Stimulated activated CD8-positive, alpha-beta memory T cell treated with anti-CD3 and anti-CD28 coated beads, Interleukin-12 subunit alpha, Interleukin-12 subunit beta, amount 100 ng/mL, for 1 hour (primary cell): ENCODE results near the gene TTC7B.

Experiments used
- DNase-seq: peaks from one replicate; pipeline ENCODE4 v3.0.0-alpha.2; 2020; ENCODE audit warnings: low read depth

TTC7B gene

GRCh38 chr14:90774316-90774715, 41.9 kb downstream of the TTC7B start:
- no peak for DNase-seq

GRCh38 chr14:90773705-90774104, 42.5 kb downstream of the TTC7B start:
- DNase-seq = no peak

GRCh38 chr14:90773196-90773486, 43.1 kb downstream of the TTC7B start:
- no peak for DNase-seq

- no peak for DNase-seq
These were observed 48.3 kb downstream of the TTC7B start for GRCh38 chr14:90767899-90768298.

GRCh38 chr14:90760591-90761316, 55.5 kb downstream of the TTC7B start:
- DNase-seq = no peak

- DNase-seq = no peak
These were observed 56.2 kb downstream of the TTC7B start for GRCh38 chr14:90760078-90760444.

GRCh38 chr14:90759370-90760077, 56.7 kb downstream of the TTC7B start:
- DNase-seq = no peak

- DNase-seq = no peak
These were observed 57.3 kb downstream of the TTC7B start for GRCh38 chr14:90758959-90759358.

GRCh38 chr14:90758028-90758889, 58.0 kb downstream of the TTC7B start:
- peak; percentile 85 for DNase-seq

- DNase-seq = no peak
These were observed 58.8 kb downstream of the TTC7B start for GRCh38 chr14:90757452-90757851.

- DNase-seq = no peak
These were observed 59.4 kb downstream of the TTC7B start for GRCh38 chr14:90756755-90757345.

- DNase-seq = no peak
These were observed 60.4 kb downstream of the TTC7B start for GRCh38 chr14:90755661-90756304.

- no peak for DNase-seq
These were observed 62.7 kb downstream of the TTC7B start for GRCh38 chr14:90753456-90754005.

- DNase-seq = no peak
These were observed 65.5 kb downstream of the TTC7B start for GRCh38 chr14:90750701-90751100.

- DNase-seq = no peak
These were observed 66.0 kb downstream of the TTC7B start for GRCh38 chr14:90750191-90750590.

GRCh38 chr14:90747909-90748308, 68.3 kb downstream of the TTC7B start:
- no peak for DNase-seq

GRCh38 chr14:90743826-90744225, 72.4 kb downstream of the TTC7B start:
- DNase-seq = no peak

- no peak for DNase-seq
These were observed 72.8 kb downstream of the TTC7B start for GRCh38 chr14:90743425-90743824.

GRCh38 chr14:90742729-90743128, 73.5 kb downstream of the TTC7B start:
- no peak for DNase-seq

GRCh38 chr14:90742252-90742651, 74.0 kb downstream of the TTC7B start:
- no peak for DNase-seq

GRCh38 chr14:90741682-90741946, 74.6 kb downstream of the TTC7B start:
- no peak for DNase-seq
